Activated CD4-positive, alpha-beta T cell treated with anti-CD3 and anti-CD28 coated beads, Interleukin-2, Interleukin-4, amounts not matched to agents 100 ng/mL and 50 ng/mL, durations not matched to agents 16 hours and 8 hours (primary cell): Measurements from ENCODE around the gene PTPRN2.

Experiments
- DNase-seq: peaks from one replicate; pipeline ENCODE4 v3.0.0-alpha.2; 2020; ENCODE audit warnings: low spot score

PTPRN2 gene

DNA sequence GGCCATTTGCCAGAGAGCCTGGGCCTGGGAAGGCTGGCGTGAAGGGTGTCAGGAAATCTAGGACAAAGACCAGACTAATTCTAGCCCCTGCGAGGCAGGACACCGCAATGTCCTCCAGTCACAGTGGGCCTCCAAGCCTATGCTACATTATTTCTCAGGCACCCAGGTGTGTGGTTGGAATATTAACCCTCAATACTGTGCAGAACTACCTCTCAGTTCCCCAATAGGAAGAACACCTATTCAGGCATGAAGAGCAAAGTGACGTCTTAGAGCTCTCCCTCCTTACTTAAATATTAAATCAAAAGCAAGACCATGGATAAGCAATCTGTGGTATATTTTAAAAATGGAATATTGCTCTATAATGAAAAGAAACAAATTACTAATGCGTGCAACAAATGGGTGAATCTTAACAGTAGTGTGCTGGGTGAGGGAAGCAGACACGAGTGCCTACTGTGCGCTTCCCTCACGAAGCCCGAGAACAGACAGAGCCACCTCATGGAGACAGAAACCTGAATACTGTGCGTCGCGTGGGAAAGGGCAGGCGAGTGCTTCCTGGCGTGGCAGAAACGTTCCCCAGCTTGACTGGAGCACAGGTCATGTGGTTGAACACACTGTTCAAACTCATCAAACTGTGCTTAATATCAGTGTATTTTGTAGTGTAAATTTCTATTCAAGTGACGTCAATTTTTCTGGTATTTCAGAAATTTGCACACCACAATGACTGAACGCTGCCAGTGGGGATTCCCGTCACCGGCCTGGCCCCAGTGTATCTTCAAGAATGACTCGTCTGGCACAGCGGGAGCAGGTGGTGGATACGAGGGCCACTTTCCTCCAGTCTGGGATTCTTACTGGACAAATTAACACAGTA is 15.5 kb upstream of the PTPRN2 start:
- peak; percentile 24 for DNase-seq

DNA sequence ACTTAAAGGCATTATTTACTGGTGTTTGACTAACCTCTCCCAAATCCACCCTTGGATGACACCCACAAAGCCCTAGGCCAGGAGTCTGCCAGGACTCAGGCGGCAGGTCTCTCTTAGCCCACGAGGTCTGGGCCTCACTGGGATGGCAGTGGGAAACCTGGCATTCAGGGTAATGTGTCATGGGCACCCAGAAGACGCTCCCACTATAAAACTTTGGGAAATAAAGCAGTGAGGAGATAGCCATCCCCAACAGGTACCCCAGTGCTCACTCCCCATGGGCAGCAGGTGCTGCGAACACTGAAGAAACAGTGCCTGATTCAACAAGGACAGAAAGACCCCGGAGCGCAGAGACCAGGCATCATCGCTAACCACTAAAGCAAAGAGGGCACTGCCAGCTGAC is 14.4 kb upstream of the PTPRN2 start:
- DNase-seq = no peak

DNA sequence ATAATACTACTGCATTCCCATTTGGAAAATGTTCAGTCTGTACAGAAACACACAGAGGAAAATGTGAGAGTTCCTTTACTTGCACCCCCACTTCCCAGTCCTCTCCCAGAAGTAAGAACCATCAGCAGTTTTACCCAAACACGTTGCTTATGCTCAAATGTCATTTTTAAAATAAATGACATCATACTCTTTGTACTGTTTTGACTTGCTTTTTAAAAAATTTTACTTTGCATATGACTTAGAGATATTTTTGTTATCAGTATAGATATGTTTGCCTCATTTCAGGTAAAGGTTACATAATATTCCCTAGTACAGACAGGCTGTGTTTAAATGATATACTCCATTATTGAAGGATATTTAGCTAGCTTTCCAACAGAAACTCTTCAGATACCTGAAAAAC is 13.5 kb upstream of the PTPRN2 start:
- no peak for DNase-seq

DNA sequence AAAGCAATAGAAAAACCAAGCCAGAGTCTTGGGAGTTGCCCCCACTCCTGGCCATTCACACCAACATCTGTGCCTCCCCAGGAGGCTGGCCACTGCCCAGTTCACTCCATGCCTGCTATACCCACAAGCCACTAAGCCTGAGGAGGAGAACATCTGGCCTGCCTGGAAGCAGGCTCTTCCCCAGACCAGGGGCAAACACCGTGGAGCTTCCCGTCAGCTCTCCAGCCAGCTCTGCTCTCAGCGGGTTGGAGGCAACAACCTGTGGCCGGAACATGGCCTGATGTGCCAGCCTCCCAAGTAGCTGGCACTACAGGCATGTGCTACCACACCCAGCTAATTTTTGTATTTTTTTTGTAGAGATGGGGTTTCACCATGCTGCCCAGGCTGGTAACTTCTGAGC is 9.1 kb upstream of the PTPRN2 start:
- DNase-seq = no peak

- no peak for DNase-seq
Measured at GRCh38 chr7:158596309-158596708, 8.7 kb upstream of the PTPRN2 start.

- no peak for DNase-seq
Measured at GRCh38 chr7:158595068-158595467, 7.4 kb upstream of the PTPRN2 start.

- DNase-seq = no peak
Measured at GRCh38 chr7:158592541-158592940, 4.9 kb upstream of the PTPRN2 start.

- DNase-seq = no peak
Measured at GRCh38 chr7:158591944-158592343, 4.3 kb upstream of the PTPRN2 start.

DNA sequence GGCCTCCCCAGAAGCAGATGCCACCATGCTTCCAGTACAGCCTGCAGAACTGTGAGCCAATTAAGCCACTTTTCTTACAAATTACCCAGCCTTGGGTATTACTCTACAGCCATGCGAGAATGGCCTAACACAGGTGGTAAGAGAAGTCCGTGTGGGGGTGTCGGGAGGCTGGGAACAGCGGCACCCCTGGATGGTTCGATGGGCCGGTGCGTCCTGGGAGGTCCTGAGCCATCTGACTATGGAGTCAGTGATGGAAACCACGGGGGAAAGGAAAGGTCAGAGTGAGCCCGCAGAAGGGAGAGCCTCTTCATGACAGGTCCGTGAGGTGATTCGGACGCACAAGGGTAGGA is 2.5 kb upstream of the PTPRN2 start:
- no peak for DNase-seq

DNA sequence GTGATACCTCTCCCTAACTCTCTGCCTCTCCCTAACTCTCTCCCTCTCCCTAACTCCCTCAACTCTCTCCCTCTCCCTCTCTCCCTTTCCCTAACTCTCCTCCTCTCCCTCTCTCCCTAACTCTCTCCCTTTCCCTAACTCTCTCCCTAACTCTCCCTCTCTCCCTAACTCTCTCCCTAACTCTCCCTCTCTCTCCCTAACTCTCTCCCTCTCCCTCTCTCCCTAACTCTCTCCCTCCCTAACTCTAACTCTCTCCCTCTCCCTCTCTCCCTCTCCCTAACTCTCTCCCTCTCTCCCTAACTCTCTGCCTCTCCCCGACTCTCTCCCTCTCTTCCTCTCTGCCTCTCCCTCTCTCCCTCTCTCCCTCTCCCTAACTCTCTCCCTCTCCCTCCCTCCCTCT is 2.0 kb upstream of the PTPRN2 start:
- DNase-seq = no peak

DNA sequence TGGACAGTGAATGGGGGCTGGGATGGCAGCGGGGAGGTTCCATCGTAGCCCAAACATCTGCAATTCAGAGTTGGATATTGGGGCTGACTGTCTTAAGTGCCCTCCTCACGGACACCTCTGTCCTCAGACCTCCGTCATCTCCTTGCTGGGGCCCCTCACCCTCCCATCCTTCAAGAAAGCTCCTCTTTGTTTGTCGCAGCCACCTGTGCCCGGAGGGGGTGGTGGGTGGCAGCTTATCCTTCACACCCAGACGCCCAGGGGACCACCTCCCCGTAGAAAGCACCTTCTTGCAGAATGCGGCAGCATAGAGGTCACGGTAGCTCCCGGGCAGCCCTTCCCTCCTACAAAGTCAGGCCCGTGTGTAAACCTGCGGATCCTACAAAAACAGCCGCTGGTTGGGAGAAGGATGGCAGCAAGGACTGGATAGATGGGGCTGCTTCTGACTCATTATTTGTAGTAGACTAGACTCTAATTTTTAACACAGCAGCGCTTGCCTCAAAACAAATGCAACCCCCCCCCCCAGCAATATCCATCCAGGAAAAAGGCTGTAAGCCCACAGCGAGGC is 1.3 kb upstream of the PTPRN2 start:
- no peak for DNase-seq

DNA sequence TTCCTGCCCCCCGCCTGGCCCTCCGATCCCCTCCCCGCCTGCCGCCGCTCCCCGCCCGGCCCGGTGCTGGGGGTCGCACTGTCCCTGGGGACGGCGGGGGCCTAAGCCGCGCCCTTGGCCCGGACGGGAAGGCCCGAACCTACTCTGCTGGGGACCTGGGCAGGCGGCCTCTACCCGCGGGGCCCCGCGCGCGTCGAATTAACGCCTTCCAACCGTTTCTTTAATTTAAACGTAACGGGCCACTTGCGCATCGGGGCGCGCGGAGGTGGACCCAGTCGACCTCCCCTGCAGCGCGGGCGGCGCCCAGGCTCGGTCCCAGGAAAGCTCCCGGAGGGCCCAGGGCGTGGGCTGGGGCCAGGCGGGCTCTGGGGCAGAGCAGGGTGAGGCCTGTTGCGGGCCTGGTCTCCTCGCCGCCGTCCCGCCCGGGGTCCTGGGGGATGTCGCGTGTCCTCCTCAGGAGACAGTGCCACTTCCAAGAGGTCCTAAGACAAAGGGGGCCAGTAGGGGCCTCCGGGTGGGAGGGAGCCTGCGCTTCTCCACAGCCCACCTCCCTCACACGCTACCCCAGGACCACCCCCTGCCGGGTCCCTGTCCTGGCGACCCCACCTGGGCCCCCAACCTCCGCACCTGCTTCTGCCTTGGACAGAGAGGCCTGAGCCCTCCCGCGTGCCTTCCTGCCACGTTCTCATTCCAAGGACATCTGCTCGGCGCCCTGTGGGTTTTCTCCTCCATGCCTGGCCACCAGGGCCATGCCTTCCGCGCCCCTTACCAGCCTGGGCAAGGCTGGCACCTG is 658 bp upstream of the PTPRN2 start:
- no peak for DNase-seq

- no peak for DNase-seq
Measured at GRCh38 chr7:158586499-158587161, 993 bp downstream of the PTPRN2 start.

DNA sequence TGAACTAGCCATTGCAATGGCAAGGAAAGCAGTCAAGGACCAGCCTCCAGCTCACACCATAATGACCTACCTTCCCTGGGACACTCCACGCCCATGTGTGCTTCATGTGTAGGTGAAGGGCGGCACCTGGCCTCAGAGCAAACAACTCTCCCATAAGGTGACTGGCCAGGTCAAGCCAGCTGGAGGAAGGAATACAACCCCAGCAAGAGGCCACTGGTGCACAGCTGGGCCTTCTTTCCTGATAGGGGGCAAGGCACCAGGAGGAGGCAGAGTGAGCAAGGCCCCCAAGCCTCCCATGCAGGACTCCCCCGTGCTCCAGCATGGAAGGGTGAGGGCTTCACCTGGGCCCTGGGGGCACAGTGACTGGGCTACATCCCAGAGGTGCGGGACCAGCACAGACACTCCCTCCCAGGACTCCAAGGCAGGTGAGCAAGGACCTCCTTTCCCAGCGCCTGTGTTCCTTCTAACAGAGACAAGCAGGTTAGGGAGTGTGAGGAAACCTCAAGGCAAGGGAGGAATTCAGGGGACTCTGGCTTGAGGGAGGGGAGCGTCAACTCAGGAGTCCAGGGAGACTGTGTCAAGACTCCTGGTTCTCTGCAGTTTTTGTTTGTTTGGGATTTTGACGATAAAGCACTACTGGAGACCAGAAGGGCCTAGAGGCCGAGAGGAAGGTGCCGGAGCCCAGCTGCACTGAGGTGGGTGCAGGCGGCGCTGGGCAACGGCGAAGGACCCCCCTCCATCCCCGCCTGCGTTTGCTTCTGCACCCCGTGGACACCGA is 1.7 kb downstream of the PTPRN2 start:
- no peak for DNase-seq

DNA sequence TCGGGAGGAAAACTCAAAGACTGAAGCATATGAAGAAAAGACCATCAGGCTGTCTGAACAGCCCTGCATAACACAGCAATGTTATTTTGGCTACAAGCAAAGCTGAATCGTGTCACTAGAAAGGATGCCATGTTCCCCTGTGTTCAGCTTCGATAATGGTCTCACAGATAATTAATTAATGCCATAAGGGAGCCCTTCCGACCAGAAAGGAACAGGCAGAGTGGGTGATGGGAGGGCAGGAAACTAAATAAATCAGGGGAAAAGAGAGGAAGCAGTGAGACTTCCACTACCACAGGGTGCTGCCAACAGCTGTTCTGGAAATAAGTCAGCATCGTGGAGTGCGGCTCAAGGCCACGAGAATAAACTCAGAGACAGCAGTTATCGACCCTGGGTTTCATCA is 3.2 kb downstream of the PTPRN2 start:
- no peak for DNase-seq

DNA sequence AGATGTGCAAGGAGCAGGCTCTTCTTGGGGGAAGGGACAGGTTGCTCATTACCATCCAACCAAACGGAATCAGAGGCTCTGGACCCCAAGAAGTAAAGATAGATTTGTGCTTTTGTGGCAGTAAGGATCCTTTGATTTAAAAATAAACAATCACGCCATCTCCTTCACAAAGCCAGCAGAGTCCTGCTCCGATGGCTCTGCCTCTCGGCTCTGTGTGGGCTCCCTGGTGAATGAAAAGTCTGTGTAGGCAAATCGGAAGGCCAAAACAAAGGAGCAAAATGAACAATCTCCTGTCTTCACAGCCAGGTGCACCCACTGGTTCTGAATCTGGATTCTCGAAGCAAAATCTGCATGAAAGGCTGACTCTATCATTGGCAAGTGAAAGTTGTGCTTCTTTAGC is 3.8 kb downstream of the PTPRN2 start:
- no peak for DNase-seq

- DNase-seq = no peak
Measured at GRCh38 chr7:158583143-158583542, 4.5 kb downstream of the PTPRN2 start.

DNA sequence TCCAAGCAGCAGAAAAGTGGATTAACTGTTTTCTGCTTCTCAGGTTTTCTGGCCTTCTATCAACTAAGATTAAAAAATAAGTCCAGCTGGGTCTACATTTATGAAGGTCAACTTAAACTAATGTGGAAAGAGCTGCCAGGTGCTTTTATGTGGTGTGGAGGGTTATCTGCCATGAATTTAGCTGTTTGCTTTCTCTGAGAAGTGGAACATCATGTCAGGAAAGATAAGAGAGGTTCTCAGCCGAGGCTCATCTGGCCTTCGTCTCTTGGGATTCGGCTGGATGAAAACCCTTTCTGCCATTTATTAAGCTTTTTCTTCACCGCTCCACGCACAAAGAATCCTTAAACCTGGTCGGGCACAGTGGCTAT is 5.5 kb downstream of the PTPRN2 start:
- DNase-seq = no peak

GRCh38 chr7:158581440-158582088 is 6.1 kb downstream of the PTPRN2 start:
- no peak for DNase-seq

DNA sequence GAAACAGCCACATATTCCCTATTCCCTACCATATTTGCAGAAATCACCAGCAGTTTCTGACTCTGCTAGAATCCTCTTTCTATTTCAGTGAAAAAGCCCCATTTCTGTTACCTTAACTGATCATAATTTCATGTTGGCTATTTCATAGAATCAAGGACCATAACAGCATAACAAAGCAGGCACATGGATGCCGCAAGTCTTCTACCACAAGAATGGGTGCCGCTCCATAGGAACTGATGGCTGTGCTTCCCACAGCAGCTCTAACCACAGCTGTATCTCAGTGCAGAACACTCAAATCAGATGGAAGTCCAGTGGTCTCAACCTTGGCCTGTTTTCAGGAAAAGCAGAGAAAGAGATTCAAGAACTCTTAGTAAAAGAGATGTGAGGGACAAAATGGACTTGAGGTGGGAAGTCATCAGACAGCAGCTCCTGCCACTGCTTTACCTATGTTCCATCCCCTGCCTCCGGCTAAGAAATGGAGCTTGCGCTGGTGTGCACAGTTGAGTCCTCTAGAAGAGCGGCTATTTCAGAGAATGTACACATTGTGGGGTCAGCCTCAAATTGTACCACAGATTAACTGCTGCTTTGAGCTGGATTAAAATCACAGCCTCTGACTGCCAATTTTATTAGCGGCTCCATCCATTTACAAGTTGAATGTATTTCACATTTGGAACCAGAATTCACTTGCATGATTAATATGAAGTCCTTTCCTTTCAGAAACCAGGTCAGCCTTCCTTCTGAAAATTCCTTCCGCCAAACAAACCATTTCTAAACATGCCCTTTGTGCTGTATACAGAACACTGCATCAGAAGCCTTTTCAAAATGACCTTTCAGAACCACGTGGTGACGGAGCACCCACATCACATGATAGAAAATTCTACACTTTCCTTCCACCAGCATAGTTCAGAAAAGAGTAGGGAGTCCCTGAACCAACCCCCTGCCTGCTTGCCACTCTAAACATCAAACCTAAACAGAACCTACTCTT is 7.7 kb downstream of the PTPRN2 start:
- DNase-seq = no peak
